Endothelial cell of umbilical vein (primary cell): ENCODE measurements around the gene FAM180B. TPM values are rescaled to one million over a fixed set of nuclear protein-coding genes. Genes with fewer than 3 reads are reported as not detected.

ENCODE experiments used
- BruUV-seq: library from RNA; stranded (reverse); fragments of 400-500 nt; replicated peaks from 2 replicates; lab custom pipeline; 2021; lab: Mats Ljungman, UMichigan
- CTCF ChIA-PET: fragments of 300-600, 350-600 bp; sonication (Branson Sonifier 250); formaldehyde crosslinking; loops from one replicate; lab custom pipeline; 2021; ENCODE audit warnings: antibody characterized with exemption, inconsistent platforms; lab: Charles Lee
- POLR2A ChIA-PET: fragments of 300-600, 350-600 bp; sonication (Branson Sonifier 250); formaldehyde crosslinking; loops from one replicate; lab custom pipeline; 2021; ENCODE audit warnings: antibody characterized with exemption, inconsistent platforms; lab: Charles Lee
- DNase-seq: peaks from one replicate; pipeline ENCODE4 v3.0.0-alpha.2; 2011; ENCODE audit warnings: low read depth, low spot score
- FAIRE-seq: peaks from 2 replicates; lab custom pipeline; 2011; peaks lifted over from hg19 to GRCh38; lab: Jason Lieb, UNC
- H2AFZ ChIP-seq: 2 replicates; pipeline ENCODE4 v1.6.0; 2012; ENCODE audit warnings: low read depth, low read length, control low read depth, inconsistent platforms
- H3K27ac ChIP-seq: 2 replicates; pipeline ENCODE4 v1.5.1; 2011; ENCODE audit warnings: low read depth, mild to moderate bottlenecking, control low read depth, low read length, moderate library complexity; ENCODE audit not compliant: insufficient read depth
- H3K27me3 ChIP-seq, 2 experiments: 2 replicates each; pipeline versions ENCODE4 v1.6.0 to v1.6.1; 2011; ENCODE audit warnings: low read length in 2 of 2, mixed read lengths in 1 of 2; ENCODE audit not compliant: control insufficient read depth in 2 of 2, insufficient read depth in 2 of 2
- H3K36me3 ChIP-seq, 2 experiments: 2 replicates in 1 of 2; 3 replicates in 1 of 2; pipeline ENCODE4 v1.5.1; 2011; ENCODE audit warnings: low read length in 2 of 2, mild to moderate bottlenecking in 1 of 2, moderate library complexity in 1 of 2; ENCODE audit not compliant: control insufficient read depth in 2 of 2, insufficient read depth in 2 of 2; ENCODE audit errors: extremely low read depth in 1 of 2
- H3K4me1 ChIP-seq: 3 replicates; pipeline ENCODE4 v1.5.1; 2011; ENCODE audit warnings: mild to moderate bottlenecking, low read length; ENCODE audit not compliant: control insufficient read depth, insufficient read depth; ENCODE audit errors: extremely low read depth
- H3K4me2 ChIP-seq: 2 replicates; pipeline ENCODE4 v1.6.1; 2011; ENCODE audit warnings: low read length, control low read depth, mixed read lengths; ENCODE audit not compliant: insufficient read depth
- H3K4me3 ChIP-seq, 3 experiments: fragments of 200-600 bp in 1 of 3; sonication (generic), shearing (Covaris generic) in 1 of 3; replicated peaks in 1 of 3; 2 replicates each; pipeline ENCODE4 v1.5.1; 2011 to 2016; ENCODE audit warnings: control low read depth in 3 of 3, low read length in 3 of 3, mild to moderate bottlenecking in 2 of 3, inconsistent platforms in 1 of 3, low read depth in 1 of 3, moderate library complexity in 1 of 3; ENCODE audit not compliant: insufficient read depth in 1 of 3
- H3K79me2 ChIP-seq: 2 replicates; pipeline ENCODE4 v1.6.0; 2012; ENCODE audit warnings: low read length, inconsistent platforms; ENCODE audit not compliant: control insufficient read depth, insufficient read depth
- H3K9ac ChIP-seq: replicated peaks from 2 replicates; pipeline ENCODE3; 2011; ENCODE audit warnings: low read length, control low read depth; ENCODE audit not compliant: insufficient read depth; ENCODE audit errors: extremely low read depth
- H3K9me1 ChIP-seq: replicated peaks from 3 replicates; pipeline ENCODE4 v1.6.0; 2011; ENCODE audit warnings: mild to moderate bottlenecking, low read length; ENCODE audit not compliant: control insufficient read depth, insufficient read depth; ENCODE audit errors: extremely low read depth
- H3K9me3 ChIP-seq: replicated peaks from 2 replicates; pipeline ENCODE4 v1.5.1; 2012; ENCODE audit warnings: low read length, inconsistent platforms; ENCODE audit not compliant: control insufficient read depth, insufficient read depth
- H4K20me1 ChIP-seq: replicated peaks from 2 replicates; pipeline ENCODE3; 2011; ENCODE audit warnings: mild to moderate bottlenecking, low read length; ENCODE audit not compliant: control insufficient read depth, insufficient read depth; ENCODE audit errors: extremely low read depth
- CTCF ChIP-seq, 2 donors: IDR thresholded peaks; 1 replicate in 1 of 2; 2 replicates in 1 of 2; pipeline ENCODE4 v1.5.1; 2011; ENCODE audit warnings: low read length in 2 of 2, mild to moderate bottlenecking in 2 of 2, moderate library complexity in 2 of 2, control low read depth in 1 of 2, inconsistent platforms in 1 of 2, low read depth in 1 of 2; ENCODE audit not compliant: insufficient read depth in 1 of 2; ENCODE audit errors: extremely low read depth in 1 of 2
- EZH2 ChIP-seq: IDR thresholded peaks from 2 replicates; pipeline ENCODE4 v1.6.1; 2012; ENCODE audit warnings: borderline replicate concordance, low read depth, mild to moderate bottlenecking, moderate library complexity, low read length, inconsistent platforms; ENCODE audit not compliant: severe bottlenecking
- FOS ChIP-seq: IDR thresholded peaks from 2 replicates; pipeline ENCODE4 v1.6.1; 2011; ENCODE audit warnings: mild to moderate bottlenecking, low read length, moderate library complexity, borderline replicate concordance; ENCODE audit not compliant: insufficient read depth
- GATA2 ChIP-seq: IDR thresholded peaks from 2 replicates; pipeline ENCODE4 v1.7.0; 2011; ENCODE audit warnings: low read depth, mild to moderate bottlenecking, moderate library complexity, mixed read lengths, low read length; ENCODE audit not compliant: insufficient read length, insufficient read depth
- JUN ChIP-seq: IDR thresholded peaks from 2 replicates; pipeline ENCODE4 v1.6.1; 2011; ENCODE audit warnings: borderline replicate concordance, low read depth; ENCODE audit not compliant: insufficient read length, insufficient read depth
- MAX ChIP-seq: IDR thresholded peaks from 2 replicates; pipeline ENCODE4 v1.6.1; 2011; ENCODE audit not compliant: insufficient read depth, insufficient read length
- MYC ChIP-seq: IDR thresholded peaks from one replicate; pipeline ENCODE4 v1.6.1; 2011; ENCODE audit warnings: mild to moderate bottlenecking, low read depth, low read length
- POLR2A ChIP-seq: IDR thresholded peaks from 2 replicates; pipeline ENCODE4 v1.6.1; 2012; ENCODE audit warnings: low read depth, mild to moderate bottlenecking, control low read depth, low read length
- POLR2AphosphoS5 ChIP-seq: IDR thresholded peaks from 2 replicates; pipeline ENCODE4 v1.6.1; 2012; ENCODE audit warnings: low read depth, mild to moderate bottlenecking, control low read depth, low read length, moderate library complexity; ENCODE audit not compliant: insufficient read depth
- dilution Hi-C: fragments of 300-500 bp; cut with MboI; formaldehyde crosslinking; loops from one replicate; pipeline ENCODE4 v1.15.0; 2019; ENCODE audit warnings: low sequenced_read_pairs; ENCODE audit not compliant: extremely low pct_ligation_motif_present
- intact Hi-C: fragments of 100-400 bp; cut with micrococcal nuclease; formaldehyde crosslinking; loops from one replicate; pipeline ENCODE4 v1.10.0; 2022
- polyA plus RNA-seq, 4 experiments: library from polyadenylated mRNA; depleted of rRNA in 3 of 4; stranded (reverse) in 3 of 4; unstranded in 1 of 4; fragments of >200 nt; gene quantifications; 2 replicates each; pipeline versions ENCODE4 v1.2.1 to v1.2.3, GENCODE V29; 2011 to 2012; ENCODE audit warnings: missing spikeins in 1 of 4
- total RNA-seq: library from RNA; stranded (reverse); gene quantifications from 2 replicates; pipeline ENCODE4 v1.2.3, GENCODE V29; 2021

The FAM180B gene
- total and polyA plus RNA-seq, 2 donors (not counting 3 experiments of a cell fraction or from before 2014, with no cell fraction given), result not detected

- ChIA-PET POLR2A (no interaction called here), CTCF (interaction anchor here (0.8 kb wide), 1 partner anchor 45 kb away, joined by 3 read pairs; no protein-coding TSS in a partner anchor)
- Histone ChIP-seq H4K20me1 (peaks cover 3% of the 10 kb centered on the region), H3K4me2 (no peak overlapping the region), H3K36me3 (peaks cover 8 to 15% of the 10 kb centered on the region in 2 experiments), H3K9ac (no peak overlapping the region), H3K27me3 (no peaks in the 10 kb centered on the region), H3K27ac (no peak overlapping the region), H2AFZ (no peak overlapping the region), H3K9me1 (no peaks in the 10 kb centered on the region), H3K4me3 (no peak overlapping the region), H3K4me1 (peaks cover 3% of the 10 kb centered on the region), H3K79me2 (peaks cover 21% of the 10 kb centered on the region), H3K9me3 (no peaks in the 10 kb centered on the region)
- TF ChIP-seq FOS (no peak), JUN (no peak), POLR2A (no peak), MYC (no peak), MAX (no peak), EZH2 (no peak), GATA2 (no peak), CTCF (IDR thresholded peaks at IDR 0.05; ENCODE audit: extremely low read depth in 1 of 2, insufficient read depth in 1 of 2, low read depth in 1 of 2, low read length in 2 of 2) (no peak), POLR2AphosphoS5 (no peak)
- FAIRE-seq, result no peak
- BruUV-seq, result no TSS peak
- intact Hi-C loops, result no loop called here
- dilution Hi-C loops, result no loop called here
- DNase-seq, result no peak
Observed at GRCh38 chr11:47571895-47572294, 14.6 kb upstream of the FAM180B start.
